Stimulated activated CD8-positive, alpha-beta memory T cell treated with anti-CD3 and anti-CD28 coated beads, Interleukin-7, amount 100 ng/mL, for 48 hours (primary cell): ENCODE results near the gene TAS2R46.
"Not testable (repeated sequence)": the region's sequence is repeated elsewhere in the genome, so short reads cannot be mapped to it uniquely, and the experiment has no call there.

ENCODE experiments used
- DNase-seq, 2 donors: peaks; one replicate each; pipeline ENCODE4 v3.0.0-alpha.2; 2020; ENCODE audit warnings: low read depth in 1 of 2; ENCODE audit errors: extremely low read depth in 1 of 2

Gene TAS2R46

GRCh38 chr12:11062194-11062593 is at the start of gene TAS2R46:
TSS of gene TAS2R46 (minus strand) at chr12:11062294. CDS start at chr12:11062294, 0 bp downstream.
- DNase-seq: not testable (repeated sequence)

- not testable (repeated sequence) for DNase-seq
Observed at GRCh38 chr12:11111213-11111612, 49.1 kb upstream of the TAS2R46 start.

- DNase-seq: no peak
Observed at GRCh38 chr12:11108862-11109261, 46.8 kb upstream of the TAS2R46 start.

- no peak for DNase-seq
Observed at GRCh38 chr12:11107719-11108118, 45.6 kb upstream of the TAS2R46 start.

- no peak for DNase-seq
Observed at GRCh38 chr12:11106288-11106687, 44.2 kb upstream of the TAS2R46 start.

- DNase-seq: no peak
Observed at GRCh38 chr12:11105546-11105945, 43.5 kb upstream of the TAS2R46 start.

GRCh38 chr12:11094910-11095309 is 32.8 kb upstream of the TAS2R46 start:
- not testable (repeated sequence) for DNase-seq

- DNase-seq: no peak
Observed at GRCh38 chr12:11092128-11092527, 30.0 kb upstream of the TAS2R46 start, which contains the start of gene TAS2R43. TSS of gene TAS2R43 (minus strand) at chr12:11092313. CDS start at chr12:11092229, 84 bp downstream.

- DNase-seq: no peak
Observed at GRCh38 chr12:11089246-11089645, 27.2 kb upstream of the TAS2R46 start.

- DNase-seq: peak in 1 of 2 donors; percentile 11
Observed at GRCh38 chr12:11085419-11085818, 23.3 kb upstream of the TAS2R46 start.

- no peak for DNase-seq
Observed at GRCh38 chr12:11081987-11082386, 19.9 kb upstream of the TAS2R46 start.

GRCh38 chr12:11078246-11078645 is 16.2 kb upstream of the TAS2R46 start:
- no peak for DNase-seq

- DNase-seq: no peak
Observed at GRCh38 chr12:11075642-11076041, 13.5 kb upstream of the TAS2R46 start.

GRCh38 chr12:11071414-11071813 is 9.3 kb upstream of the TAS2R46 start:
- no peak for DNase-seq

- DNase-seq: no peak
Observed at GRCh38 chr12:11070999-11071398, 8.9 kb upstream of the TAS2R46 start.

GRCh38 chr12:11069854-11070365 is 7.8 kb upstream of the TAS2R46 start:
- DNase-seq: no peak

GRCh38 chr12:11067514-11067913 is 5.4 kb upstream of the TAS2R46 start:
- no peak for DNase-seq

GRCh38 chr12:11059784-11060183 is 2.3 kb downstream of the TAS2R46 start:
- no peak for DNase-seq

- no peak for DNase-seq
Observed at GRCh38 chr12:11059041-11059440, 3.1 kb downstream of the TAS2R46 start.

GRCh38 chr12:11055306-11055705 is 6.8 kb downstream of the TAS2R46 start:
- DNase-seq: no peak

GRCh38 chr12:11049806-11050531 is 12.1 kb downstream of the TAS2R46 start:
- not testable (repeated sequence) for DNase-seq

GRCh38 chr12:11041366-11041765 is 20.7 kb downstream of the TAS2R46 start:
- not testable (repeated sequence) for DNase-seq
